H9 (cell line): ENCODE measurements around the gene TGFBRAP1. TPM values are rescaled to one million over a fixed set of nuclear protein-coding genes. Genes with fewer than 3 reads are reported as not detected.

ENCODE experiments used
- DNase-seq: peaks from one replicate; pipeline ENCODE4 v3.0.0-alpha.2; 2017
- H2AFZ ChIP-seq: one replicate; pipeline ENCODE4 v1.6.1; 2013; ENCODE audit warnings: mild to moderate bottlenecking, low read length, control low read depth, moderate library complexity
- H2AK5ac ChIP-seq: 2 replicates; pipeline ENCODE4 v1.6.1; 2013; ENCODE audit warnings: low read length, control low read depth, mixed read lengths; ENCODE audit not compliant: insufficient read length
- H2BK120ac ChIP-seq: one replicate; pipeline ENCODE4 v1.6.1; 2013; ENCODE audit warnings: low read depth, mild to moderate bottlenecking, low read length, control low read depth, inconsistent platforms; ENCODE audit not compliant: poor library complexity, severe bottlenecking
- H2BK12ac ChIP-seq: 2 replicates; pipeline ENCODE4 v1.6.1; 2013; ENCODE audit warnings: low read length, control low read depth, mixed read lengths, low read depth; ENCODE audit not compliant: insufficient read length
- H2BK15ac ChIP-seq: 2 replicates; pipeline ENCODE4 v1.6.1; 2013; ENCODE audit warnings: low read depth, low read length, control low read depth
- H2BK20ac ChIP-seq: one replicate; pipeline ENCODE4 v1.6.1; 2013; ENCODE audit warnings: low read depth, mild to moderate bottlenecking, low read length, control low read depth, inconsistent platforms; ENCODE audit not compliant: poor library complexity, severe bottlenecking
- H2BK5ac ChIP-seq: 2 replicates; pipeline ENCODE4 v1.6.1; 2013; ENCODE audit warnings: low read length, control low read depth, mixed read lengths; ENCODE audit not compliant: insufficient read length
- H3K14ac ChIP-seq: 2 replicates; pipeline ENCODE4 v1.6.1; 2013; ENCODE audit warnings: low read length, control low read depth; ENCODE audit not compliant: insufficient read depth
- H3K18ac ChIP-seq: 2 replicates; pipeline ENCODE4 v1.6.1; 2013; ENCODE audit warnings: low read depth, mild to moderate bottlenecking, mixed read lengths, low read length, control low read depth; ENCODE audit not compliant: insufficient read length
- H3K23ac ChIP-seq: 2 replicates; pipeline ENCODE4 v1.6.1; 2013; ENCODE audit warnings: low read length, control low read depth, mixed read lengths, low read depth; ENCODE audit not compliant: insufficient read length
- H3K23me2 ChIP-seq: 2 replicates; pipeline ENCODE4 v1.6.1; 2013; ENCODE audit warnings: low read depth, mild to moderate bottlenecking, mixed read lengths, low read length, control low read depth; ENCODE audit not compliant: insufficient read length, poor library complexity, severe bottlenecking
- H3K27ac ChIP-seq: 2 replicates; pipeline ENCODE4 v1.5.1; 2013; ENCODE audit warnings: low read length, control low read depth, mixed read lengths, low read depth; ENCODE audit not compliant: insufficient read length
- H3K27me3 ChIP-seq: 2 replicates; pipeline ENCODE4 v1.6.1; 2013; ENCODE audit warnings: low read length, control low read depth, inconsistent platforms; ENCODE audit not compliant: insufficient read depth
- H3K4ac ChIP-seq: 2 replicates; pipeline ENCODE4 v1.6.1; 2013; ENCODE audit warnings: low read depth, mild to moderate bottlenecking, control low read depth, inconsistent platforms, low read length, moderate library complexity
- H3K4me1 ChIP-seq: 2 replicates; pipeline ENCODE4 v1.6.1; 2013; ENCODE audit warnings: low read length, control low read depth, inconsistent platforms; ENCODE audit not compliant: insufficient read depth
- H3K4me2 ChIP-seq: 2 replicates; pipeline ENCODE4 v1.6.1; 2013; ENCODE audit warnings: low read length, control low read depth, mixed read lengths; ENCODE audit not compliant: insufficient read length, insufficient read depth
- H3K56ac ChIP-seq: 2 replicates; pipeline ENCODE4 v1.6.1; 2013; ENCODE audit warnings: low read depth, mild to moderate bottlenecking, mixed read lengths, low read length, control low read depth; ENCODE audit not compliant: insufficient read length
- H3K79me1 ChIP-seq: 2 replicates; pipeline ENCODE4 v1.6.1; 2013; ENCODE audit warnings: low read depth, mild to moderate bottlenecking, moderate library complexity, low read length, control low read depth, inconsistent platforms; ENCODE audit not compliant: insufficient read depth, poor library complexity, severe bottlenecking
- H3K79me2 ChIP-seq: 2 replicates; pipeline ENCODE4 v1.6.1; 2013; ENCODE audit warnings: low read length, control low read depth, inconsistent platforms; ENCODE audit not compliant: insufficient read depth
- H3K9ac ChIP-seq: 2 replicates; pipeline ENCODE4 v1.6.1; 2013; ENCODE audit warnings: low read length, control low read depth, mixed read lengths; ENCODE audit not compliant: insufficient read length; ENCODE audit errors: extremely low read depth
- H3K9me3 ChIP-seq: one replicate; pipeline ENCODE4 v1.6.1; 2013; ENCODE audit warnings: low read depth, low read length, inconsistent platforms; ENCODE audit not compliant: control insufficient read depth
- H3T11ph ChIP-seq: one replicate; pipeline ENCODE4 v1.6.1; 2013; ENCODE audit warnings: mild to moderate bottlenecking, low read length, control low read depth, inconsistent platforms
- H4K20me1 ChIP-seq: one replicate; pipeline ENCODE4 v1.6.1; 2013; ENCODE audit not compliant: control insufficient read depth, insufficient read length, insufficient read depth
- H4K5ac ChIP-seq: 2 replicates; pipeline ENCODE4 v1.6.1; 2013; ENCODE audit warnings: low read depth, mild to moderate bottlenecking, mixed read lengths, low read length, control low read depth; ENCODE audit not compliant: insufficient read length
- H4K8ac ChIP-seq: replicated peaks from 2 replicates; pipeline ENCODE4 v1.6.1; 2013; ENCODE audit warnings: low read length, control low read depth, mixed read lengths, low read depth; ENCODE audit not compliant: insufficient read length
- H4K91ac ChIP-seq: 2 replicates; pipeline ENCODE4 v1.6.1; 2013; ENCODE audit warnings: low read depth, mild to moderate bottlenecking, moderate library complexity, mixed read lengths, low read length, control low read depth; ENCODE audit not compliant: insufficient read length
- H3K27ac Mint-ChIP-seq, 3 experiments: 2 replicates in 2 of 3; 3 replicates in 1 of 3; pipeline ENCODE4 v1.8.0; 2020 to 2021; ENCODE audit warnings: mixed read lengths in 3 of 3, mild to moderate bottlenecking in 1 of 3, moderate library complexity in 1 of 3
- H3K27me3 Mint-ChIP-seq: 2 replicates; pipeline ENCODE4 v1.8.0; 2021; ENCODE audit warnings: low read depth, mild to moderate bottlenecking, moderate library complexity, mixed read lengths
- H3K36me3 Mint-ChIP-seq, 3 experiments: 2 replicates in 2 of 3; 3 replicates in 1 of 3; pipeline ENCODE4 v1.8.0; 2020 to 2021; ENCODE audit warnings: low read depth in 3 of 3, mixed read lengths in 3 of 3; ENCODE audit not compliant: insufficient read depth in 1 of 3
- H3K4me1 Mint-ChIP-seq, 2 experiments: 2 replicates each; pipeline ENCODE4 v1.8.0; 2020; ENCODE audit warnings: mixed read lengths in 2 of 2
- H3K4me3 Mint-ChIP-seq, 2 experiments: 2 replicates in 1 of 2; 3 replicates in 1 of 2; pipeline ENCODE4 v1.8.0; 2020 to 2021; ENCODE audit warnings: mild to moderate bottlenecking in 2 of 2, mixed read lengths in 2 of 2, moderate library complexity in 1 of 2
- H3K9me3 Mint-ChIP-seq, 2 experiments: 2 replicates in 1 of 2; 3 replicates in 1 of 2; pipeline ENCODE4 v1.8.0; 2020; ENCODE audit warnings: mild to moderate bottlenecking in 2 of 2, mixed read lengths in 2 of 2, moderate library complexity in 1 of 2
- WGBS: extraction: QIAGEN DNeasy Blood & Tissue Kit; methylation state at CpG from one replicate; pipeline ENCODE4 v1.1.7; 2013; ENCODE audit warnings: missing lambda C conversion rate, low lambda C conversion rate, mixed read lengths; ENCODE audit not compliant: insufficient read length; ENCODE audit errors: extremely low coverage; 5-methylcytosine and 5-hydroxymethylcytosine counted together
- total RNA-seq: library from RNA; stranded (reverse); gene quantifications from 2 replicates; pipeline ENCODE4 v1.2.1, GENCODE V29; 2021
- TF ChIP-seq, protein P1 (sequence below): fragments of 200-600 bp; sonication (generic); conservative IDR thresholded peaks from 3 replicates; pipeline ENCODE4 v1.8.0; 2021; ENCODE audit warnings: antibody characterized with exemption, mild to moderate bottlenecking

Gene TGFBRAP1
- total RNA-seq, 1 experiment from 2014 or later, result 23.6 TPM

DNA sequence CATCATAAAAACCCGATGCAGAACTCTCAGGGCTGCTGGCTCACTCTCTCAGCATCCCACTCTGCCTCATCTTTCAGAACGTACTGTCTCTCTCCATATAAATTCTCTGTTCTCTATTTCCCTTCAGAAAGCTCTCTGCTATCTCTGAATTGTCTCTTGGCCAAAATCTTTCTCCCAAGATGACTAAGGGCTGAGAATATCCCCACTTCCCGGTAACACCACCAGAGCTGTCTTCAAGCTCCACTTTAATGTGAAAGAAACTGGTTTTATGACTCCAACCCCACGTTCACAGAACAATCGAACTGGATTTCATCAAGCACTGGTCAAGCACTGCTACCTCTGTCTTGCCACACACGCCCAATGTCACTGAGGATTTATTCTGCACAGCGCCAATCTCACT lies 22.4 kb downstream of the TGFBRAP1 start:
- H3K27me3 Mint-ChIP-seq, result no peaks in the 10 kb centered on the region
- H2BK20ac ChIP-seq, result no peak overlapping the region
- H3K4me1 ChIP-seq, result no peaks in the 10 kb centered on the region; the same call in 1 of the 2 replicates
- peaks cover 5% of the 10 kb centered on the region for H3K79me1 ChIP-seq
- no peak overlapping the region for H3K4ac ChIP-seq
- H3K9me3 Mint-ChIP-seq, result no peaks in the 10 kb centered on the region
- no peak overlapping the region for H2AK5ac ChIP-seq
- no peaks in the 10 kb centered on the region for H3K27me3 ChIP-seq
- H3T11ph ChIP-seq, result no peak overlapping the region
- DNase-seq, result no peak
- WGBS, result no CpG with 5 or more reads among the region's 7 CpGs
- H2BK5ac ChIP-seq, result no peak overlapping the region
- no peak overlapping the region for H2BK12ac ChIP-seq
- H4K8ac ChIP-seq, result no peak overlapping the region
- TF ChIP-seq, protein P1, sequence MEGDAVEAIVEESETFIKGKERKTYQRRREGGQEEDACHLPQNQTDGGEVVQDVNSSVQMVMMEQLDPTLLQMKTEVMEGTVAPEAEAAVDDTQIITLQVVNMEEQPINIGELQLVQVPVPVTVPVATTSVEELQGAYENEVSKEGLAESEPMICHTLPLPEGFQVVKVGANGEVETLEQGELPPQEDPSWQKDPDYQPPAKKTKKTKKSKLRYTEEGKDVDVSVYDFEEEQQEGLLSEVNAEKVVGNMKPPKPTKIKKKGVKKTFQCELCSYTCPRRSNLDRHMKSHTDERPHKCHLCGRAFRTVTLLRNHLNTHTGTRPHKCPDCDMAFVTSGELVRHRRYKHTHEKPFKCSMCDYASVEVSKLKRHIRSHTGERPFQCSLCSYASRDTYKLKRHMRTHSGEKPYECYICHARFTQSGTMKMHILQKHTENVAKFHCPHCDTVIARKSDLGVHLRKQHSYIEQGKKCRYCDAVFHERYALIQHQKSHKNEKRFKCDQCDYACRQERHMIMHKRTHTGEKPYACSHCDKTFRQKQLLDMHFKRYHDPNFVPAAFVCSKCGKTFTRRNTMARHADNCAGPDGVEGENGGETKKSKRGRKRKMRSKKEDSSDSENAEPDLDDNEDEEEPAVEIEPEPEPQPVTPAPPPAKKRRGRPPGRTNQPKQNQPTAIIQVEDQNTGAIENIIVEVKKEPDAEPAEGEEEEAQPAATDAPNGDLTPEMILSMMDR, result no peak
- no peak overlapping the region for H4K91ac ChIP-seq
- H3K18ac ChIP-seq, result no peak overlapping the region
- peaks cover 4 to 22% (median 12%) of the 10 kb centered on the region in 3 experiments; a peak in 6 of 7 replicates for H3K36me3 Mint-ChIP-seq
- no peaks in the 10 kb centered on the region for H3K9me3 ChIP-seq
- no peak overlapping the region for H3K4me2 ChIP-seq
- H2BK15ac ChIP-seq, result no peak overlapping the region
- H2BK120ac ChIP-seq, result no peak overlapping the region
- H3K23ac ChIP-seq, result no peak overlapping the region
- no peak overlapping the region for H3K56ac ChIP-seq
- no peak overlapping the region for H4K5ac ChIP-seq
- H3K4me1 Mint-ChIP-seq, result peaks cover 15 to 16% of the 10 kb centered on the region in 2 experiments
- no peaks in the 10 kb centered on the region for H4K20me1 ChIP-seq
- no peak overlapping the region for H3K27ac ChIP-seq
- H2AFZ ChIP-seq, result no peak overlapping the region
- no peak overlapping the region for H3K4me3 Mint-ChIP-seq
- no peaks in the 10 kb centered on the region; the same call in 1 of the 2 replicates for H3K79me2 ChIP-seq
- no peaks in the 10 kb centered on the region for H3K23me2 ChIP-seq
- no peak overlapping the region for H3K14ac ChIP-seq
- H3K9ac ChIP-seq, result no peak overlapping the region
- H3K27ac Mint-ChIP-seq, result no peak overlapping the region
